ENCODE data around the gene LYL1.

GRCh38 chr19:13055213-13056051 lies 47.2 kb downstream of the LYL1 start:
- no peak for TF ChIP-seq EZH2phosphoT487 (IDR thresholded peaks at IDR 0.05; ENCODE audit: insufficient read depth, low read depth)
- no peak for TF ChIP-seq EZH2 (IDR thresholded peaks at IDR 0.05; ENCODE audit: insufficient read depth, poor library complexity, severe bottlenecking)

Measured in GM23248 (cell line).